NCI-H187 treated with DMSO at 0.1 percent for 48 hours (cell line): ENCODE data around the gene ADGRF1.

Experiments used
- DNase-seq: peaks from one replicate; lab custom pipeline; 2025; lab: John Stamatoyannopoulos, UW

ADGRF1 gene

GRCh38 chr6:46979206-46979605 lies 62.9 kb downstream of the ADGRF1 start:
- no peak for DNase-seq

GRCh38 chr6:46974786-46975185 lies 67.3 kb downstream of the ADGRF1 start:
- no peak for DNase-seq

- DNase-seq = no peak
Measured at GRCh38 chr6:46973029-46973428, 69.1 kb downstream of the ADGRF1 start.

GRCh38 chr6:46972531-46972930 lies 69.6 kb downstream of the ADGRF1 start:
- no peak for DNase-seq

- DNase-seq = no peak
Measured at GRCh38 chr6:46969206-46969605, 72.9 kb downstream of the ADGRF1 start.

- DNase-seq = no peak
Measured at GRCh38 chr6:46967826-46968349, 74.2 kb downstream of the ADGRF1 start.

GRCh38 chr6:46964716-46965519 lies 77.2 kb downstream of the ADGRF1 start:
- DNase-seq = no peak

GRCh38 chr6:46963626-46964025 lies 78.5 kb downstream of the ADGRF1 start:
- no peak for DNase-seq

GRCh38 chr6:46963039-46963438 lies 79.1 kb downstream of the ADGRF1 start:
- no peak for DNase-seq

GRCh38 chr6:46961711-46962110 lies 80.4 kb downstream of the ADGRF1 start:
- no peak for DNase-seq

- no peak for DNase-seq
Measured at GRCh38 chr6:46961232-46961631, 80.9 kb downstream of the ADGRF1 start.

- DNase-seq = no peak
Measured at GRCh38 chr6:46959419-46959818, 82.7 kb downstream of the ADGRF1 start.

GRCh38 chr6:46956409-46956808 lies 85.7 kb downstream of the ADGRF1 start:
- DNase-seq = no peak

- DNase-seq = no peak
Measured at GRCh38 chr6:46954837-46955451, 87.2 kb downstream of the ADGRF1 start.

GRCh38 chr6:46953921-46954320 lies 88.2 kb downstream of the ADGRF1 start:
- no peak for DNase-seq

GRCh38 chr6:46949632-46950280 lies 92.4 kb downstream of the ADGRF1 start:
- no peak for DNase-seq

- no peak for DNase-seq
Measured at GRCh38 chr6:46948699-46949098, 93.4 kb downstream of the ADGRF1 start.
